ENCODE results near the gene CACNA1C.

Gene CACNA1C

GRCh38 chr12:2172491-2173214, 119.9 kb downstream of the CACNA1C start:
- no peak for FAIRE-seq

GRCh38 chr12:2173971-2174370, 121.2 kb downstream of the CACNA1C start:
- FAIRE-seq, result no peak

GRCh38 chr12:2177003-2177402, 124.2 kb downstream of the CACNA1C start:
- no peak for FAIRE-seq

- FAIRE-seq, result no peak
Observed at GRCh38 chr12:2177751-2178150, 125.0 kb downstream of the CACNA1C start.

GRCh38 chr12:2179058-2179457, 126.3 kb downstream of the CACNA1C start:
- FAIRE-seq, result no peak

- no peak for FAIRE-seq
Observed at GRCh38 chr12:2179953-2180736, 127.4 kb downstream of the CACNA1C start.

- no peak for FAIRE-seq
Observed at GRCh38 chr12:2180737-2181082, 127.9 kb downstream of the CACNA1C start.

- no peak for FAIRE-seq
Observed at GRCh38 chr12:2183556-2184541, 131.1 kb downstream of the CACNA1C start.

GRCh38 chr12:2185751-2186341, 133.1 kb downstream of the CACNA1C start:
- no peak for FAIRE-seq

- no peak for FAIRE-seq
Observed at GRCh38 chr12:2187195-2187945, 134.6 kb downstream of the CACNA1C start.

- FAIRE-seq, result no peak
Observed at GRCh38 chr12:2190085-2190484, 137.3 kb downstream of the CACNA1C start.

GRCh38 chr12:2190896-2191533, 138.2 kb downstream of the CACNA1C start:
- FAIRE-seq, result no peak

GRCh38 chr12:2191534-2192153, 138.9 kb downstream of the CACNA1C start:
- FAIRE-seq, result no peak

- no peak for FAIRE-seq
Observed at GRCh38 chr12:2192231-2192630, 139.4 kb downstream of the CACNA1C start.

- no peak for FAIRE-seq
Observed at GRCh38 chr12:2194060-2194459, 141.3 kb downstream of the CACNA1C start.

GRCh38 chr12:2194571-2194970, 141.8 kb downstream of the CACNA1C start:
- no peak for FAIRE-seq

- FAIRE-seq, result no peak
Observed at GRCh38 chr12:2195085-2195484, 142.3 kb downstream of the CACNA1C start.

GRCh38 chr12:2198005-2198501, 145.3 kb downstream of the CACNA1C start:
- no peak for FAIRE-seq

- no peak for FAIRE-seq
Observed at GRCh38 chr12:2198542-2198941, 145.8 kb downstream of the CACNA1C start.

GRCh38 chr12:2205996-2206395, 153.2 kb downstream of the CACNA1C start:
- no peak for FAIRE-seq

All from G401.6 (cell line).